Endothelial cell (in vitro differentiated cells): ENCODE results near the gene SOSTDC1. TPM values are rescaled to one million over a fixed set of nuclear protein-coding genes. Genes with fewer than 3 reads are reported as not detected.

Experiments used
- DNase-seq: peaks from one replicate; pipeline ENCODE4 v3.0.0; 2021; ENCODE audit warnings: low spot score
- H3K27ac Mint-ChIP-seq: one replicate; pipeline ENCODE4 v1.8.0; 2021; ENCODE audit warnings: mixed read lengths, inconsistent platforms; ENCODE audit not compliant: unreplicated experiment
- H3K27me3 Mint-ChIP-seq: one replicate; pipeline ENCODE4 v1.8.0; 2021; ENCODE audit warnings: mild to moderate bottlenecking, moderate library complexity, mixed read lengths, inconsistent platforms; ENCODE audit not compliant: unreplicated experiment
- H3K36me3 Mint-ChIP-seq: one replicate; pipeline ENCODE4 v1.8.0; 2021; ENCODE audit warnings: mild to moderate bottlenecking, low read depth, mixed read lengths, inconsistent platforms; ENCODE audit not compliant: unreplicated experiment
- H3K4me1 Mint-ChIP-seq: one replicate; pipeline ENCODE4 v1.8.0; 2021; ENCODE audit warnings: mild to moderate bottlenecking, mixed read lengths, inconsistent platforms; ENCODE audit not compliant: unreplicated experiment
- H3K4me3 Mint-ChIP-seq: one replicate; pipeline ENCODE4 v1.8.0; 2021; ENCODE audit warnings: mild to moderate bottlenecking, mixed read lengths, inconsistent platforms; ENCODE audit not compliant: unreplicated experiment
- H3K9me3 Mint-ChIP-seq: one replicate; pipeline ENCODE4 v1.8.0; 2021; ENCODE audit warnings: mixed read lengths, inconsistent platforms; ENCODE audit not compliant: unreplicated experiment
- CTCF ChIP-seq: fragments of 200-600 bp; sonication (generic); IDR thresholded peaks from one replicate; pipeline ENCODE4 v1.5.0; 2021; ENCODE audit warnings: antibody characterized with exemption; ENCODE audit not compliant: unreplicated experiment
- total RNA-seq: library from RNA; stranded (reverse); fragmentation: NEBNext Ultra II Directional; extraction: Animal tissue kit (Norgen Biotek cat#: 25700); gene quantifications from one replicate; pipeline ENCODE4 v1.2.1, GENCODE V29; 2021; ENCODE audit not compliant: unreplicated experiment

SOSTDC1 gene
- total RNA-seq, 1 donor from 2014 or later, result 0.18 TPM

- H3K27ac Mint-ChIP-seq, result no peak overlapping the region
Measured at GRCh38 chr7:16416289-16417282, 49.0 kb downstream of the SOSTDC1 start.

GRCh38 chr7:16412274-16413254, 53.0 kb downstream of the SOSTDC1 start:
- Mint-ChIP-seq H3K36me3 (no peaks in the 10 kb centered on the region), H3K4me3 (no peak overlapping the region), H3K27ac (no peak overlapping the region), H3K9me3 (no peaks in the 10 kb centered on the region), H3K27me3 (no peaks in the 10 kb centered on the region), H3K4me1 (peaks cover 3% of the 10 kb centered on the region)
- no peak for TF ChIP-seq CTCF
- no peak for DNase-seq

More at GRCh38 chr7:16416289-16417282, 49.0 kb downstream of the SOSTDC1 start:
- Mint-ChIP-seq H3K4me3 (no peak overlapping the region), H3K9me3 (no peaks in the 10 kb centered on the region), H3K4me1 (peaks cover 10% of the 10 kb centered on the region), H3K36me3 (no peaks in the 10 kb centered on the region), H3K27me3 (no peaks in the 10 kb centered on the region)
- TF ChIP-seq CTCF, result no peak
- no peak for DNase-seq

Other genes with a start within 250 kb of the SOSTDC1 start
- gene CRPPA, start 44.2 kb downstream of the SOSTDC1 start, total RNA-seq, result 3.2 TPM
- not detected for gene LRRC72, start 61.1 kb upstream of the SOSTDC1 start, total RNA-seq
- gene ANKMY2, start 180.0 kb upstream of the SOSTDC1 start, total RNA-seq, result 20.5 TPM
- gene BZW2, start 180.4 kb upstream of the SOSTDC1 start, total RNA-seq, result 141 TPM